Vagina (tissue), 2 donors: Measurements from ENCODE around the gene TLCD3A.

Source experiments
- CTCF ChIP-seq, 3 experiments: fragments of 450-650 bp in 2 of 3; fragments of 200-600 bp in 1 of 3; sonication (generic) in 1 of 3; IDR thresholded peaks; one replicate each; pipeline ENCODE4 v1.5.1; 2017 to 2019; ENCODE audit warnings: antibody characterized with exemption in 3 of 3, mild to moderate bottlenecking in 2 of 3, moderate library complexity in 2 of 3
- POLR2A ChIP-seq, 2 donors: fragments of 450-650 bp; IDR thresholded peaks; one replicate each; pipeline ENCODE4 v1.6.1; 2017; ENCODE audit warnings: antibody characterized with exemption in 2 of 2, mild to moderate bottlenecking in 2 of 2, moderate library complexity in 2 of 2
- POLR2AphosphoS5 ChIP-seq, 2 donors: sonication (generic); formaldehyde crosslinking; IDR thresholded peaks; one replicate each; pipeline ENCODE4 v1.9.0; 2017; ENCODE audit warnings: antibody characterized with exemption in 2 of 2, mild to moderate bottlenecking in 2 of 2, low read depth in 1 of 2; ENCODE audit not compliant: insufficient read depth in 1 of 2

GRCh38 chr17:692116-692515 lies 40.3 kb upstream of the TLCD3A start:
- TF ChIP-seq POLR2AphosphoS5 (IDR thresholded peaks at IDR 0.05; ENCODE audit: insufficient read depth in 1 of 2, low read depth in 1 of 2) (no peak), CTCF (IDR thresholded peaks at IDR 0.05) (no peak), POLR2A (IDR thresholded peaks at IDR 0.05) (no peak)
